Measurements from ENCODE around the gene TMEM41A.
"Not testable (repeated sequence)": the region's sequence is repeated elsewhere in the genome, so short reads cannot be mapped to it uniquely, and the experiment has no call there.

Gene TMEM41A

GRCh38 chr3:185460309-185460708 is 38.5 kb downstream of the TMEM41A start:
- DNase-seq (ENCODE audit: low read depth in 2 of 2): no peak
- TF ChIP-seq CTCF (IDR thresholded peaks at IDR 0.05; ENCODE audit: low read depth, low read length): peak; percentile 2
- no peak overlapping the region for H3K4me3 ChIP-seq (replicated peaks in 1 of 2; ENCODE audit: low read depth in 2 of 2, low read length in 2 of 2)

- H3K4me3 ChIP-seq (replicated peaks in 1 of 2; ENCODE audit: low read depth in 2 of 2, low read length in 2 of 2): no peak overlapping the region
- TF ChIP-seq CTCF (IDR thresholded peaks at IDR 0.05; ENCODE audit: low read depth, low read length): no peak
- no peak for DNase-seq (ENCODE audit: low read depth in 2 of 2)
Observed at GRCh38 chr3:185457376-185457775, 41.5 kb downstream of the TMEM41A start.

- not testable (repeated sequence) for H3K4me3 ChIP-seq (replicated peaks in 1 of 2; ENCODE audit: low read depth in 2 of 2, low read length in 2 of 2)
Observed at GRCh38 chr3:185451432-185451831, 47.4 kb downstream of the TMEM41A start.

GRCh38 chr3:185448107-185448506 is 50.7 kb downstream of the TMEM41A start:
- TF ChIP-seq CTCF (IDR thresholded peaks at IDR 0.05; ENCODE audit: low read depth, low read length): no peak
- no peak for DNase-seq (ENCODE audit: low read depth in 2 of 2)
- H3K4me3 ChIP-seq (replicated peaks in 1 of 2; ENCODE audit: low read depth in 2 of 2, low read length in 2 of 2): no peak overlapping the region

More at GRCh38 chr3:185451432-185451831, 47.4 kb downstream of the TMEM41A start:
- DNase-seq (ENCODE audit: low read depth in 2 of 2): not testable (repeated sequence)

GRCh38 chr3:185444329-185444728 is 54.5 kb downstream of the TMEM41A start:
- no peak for TF ChIP-seq CTCF (IDR thresholded peaks at IDR 0.05; ENCODE audit: low read depth, low read length)
- no peak for DNase-seq (ENCODE audit: low read depth in 2 of 2)
- H3K4me3 ChIP-seq (replicated peaks in 1 of 2; ENCODE audit: low read depth in 2 of 2, low read length in 2 of 2): no peak overlapping the region

- DNase-seq (ENCODE audit: low read depth in 2 of 2): no peak
- TF ChIP-seq CTCF (IDR thresholded peaks at IDR 0.05; ENCODE audit: low read depth, low read length): no peak
- no peak overlapping the region for H3K4me3 ChIP-seq (replicated peaks in 1 of 2; ENCODE audit: low read depth in 2 of 2, low read length in 2 of 2)
Observed at GRCh38 chr3:185442031-185442430, 56.8 kb downstream of the TMEM41A start.

- TF ChIP-seq CTCF (IDR thresholded peaks at IDR 0.05; ENCODE audit: low read depth, low read length): no peak
- DNase-seq (ENCODE audit: low read depth in 2 of 2): no peak
- no peak overlapping the region for H3K4me3 ChIP-seq (replicated peaks in 1 of 2; ENCODE audit: low read depth in 2 of 2, low read length in 2 of 2)
Observed at GRCh38 chr3:185439745-185440466, 58.9 kb downstream of the TMEM41A start.

Data from cardiac fibroblast (primary cell).